GM10248 (cell line): ENCODE data around the gene TEX22.

ENCODE experiments used
- CTCF ChIA-PET: fragments of 300-600 bp; sonication (Branson Sonifier 250); formaldehyde crosslinking; extraction: SDS; loops from one replicate; lab custom pipeline; 2021; ENCODE audit warnings: antibody characterized with exemption; lab: Yijun Ruan, JAX
- POLR2A ChIA-PET: fragments of 350-650 bp; sonication (Branson Sonifier 250); formaldehyde crosslinking; extraction: SDS; loops from one replicate; lab custom pipeline; 2020; ENCODE audit warnings: antibody characterized with exemption; lab: Yijun Ruan, JAX
- DNase-seq: peaks from one replicate; pipeline ENCODE4 v3.0.0; 2012; ENCODE audit errors: extremely low spot score
- CTCF ChIP-seq: IDR thresholded peaks from 2 replicates; pipeline ENCODE4 v1.5.1; 2012; ENCODE audit warnings: mild to moderate bottlenecking, low read depth; ENCODE audit errors: extremely low read depth, missing control alignments, control extremely low read depth

The TEX22 gene

GRCh38 chr14:105392131-105393090 is 5.9 kb upstream of the TEX22 start:
- no peak for DNase-seq
- POLR2A ChIA-PET = no interaction called here

GRCh38 chr14:105393151-105393550 is 5.2 kb upstream of the TEX22 start:
- no peak for TF ChIP-seq CTCF
- CTCF ChIA-PET = interaction anchor here (1.4 kb wide), 1 partner anchor 145 kb away, joined by 3 read pairs; no protein-coding TSS in a partner anchor
- DNase-seq = no peak

More at GRCh38 chr14:105392131-105393090, 5.9 kb upstream of the TEX22 start:
- TF ChIP-seq CTCF = no peak
- CTCF ChIA-PET = interaction anchor here (0.9 to 4.2 kb wide), 3 partner anchors 21 to 145 kb away, joined by 3 to 24 read pairs (median 3); no protein-coding TSS in a partner anchor

GRCh38 chr14:105394714-105395537 is 3.4 kb upstream of the TEX22 start:
- POLR2A ChIA-PET = no interaction called here
- CTCF ChIA-PET = interaction anchor here (3.7 kb wide), 1 partner anchor 24 kb away, joined by 13 read pairs; no protein-coding TSS in a partner anchor
- no peak for DNase-seq

More at GRCh38 chr14:105393151-105393550, 5.2 kb upstream of the TEX22 start:
- POLR2A ChIA-PET = no interaction called here

GRCh38 chr14:105395538-105395854 is 2.8 kb upstream of the TEX22 start:
- ChIA-PET CTCF (interaction anchor here (3.7 kb wide), 1 partner anchor 25 kb away, joined by 13 read pairs; no protein-coding TSS in a partner anchor), POLR2A (no interaction called here)
- TF ChIP-seq CTCF = no peak
- DNase-seq = no peak

More at GRCh38 chr14:105394714-105395537, 3.4 kb upstream of the TEX22 start:
- no peak for TF ChIP-seq CTCF

- POLR2A ChIA-PET = interaction anchor here (0.8 kb wide), 1 partner anchor 97 kb away, joined by 3 read pairs; the partner anchor contains the start of gene BRF1
- no peak for TF ChIP-seq CTCF
- CTCF ChIA-PET = interaction anchor here (1.0 to 3.7 kb wide), 4 partner anchors 27 to 134 kb away, joined by 3 to 13 read pairs (median 3); no protein-coding TSS in a partner anchor
- DNase-seq = no peak
These were observed 897 bp upstream of the TEX22 start for GRCh38 chr14:105397350-105397931.
